ENCODE data around the gene VMP1. TPM values are rescaled to one million over a fixed set of nuclear protein-coding genes. Genes with fewer than 3 reads are reported as not detected.
"Not testable (repeated sequence)": the region's sequence is repeated elsewhere in the genome, so short reads cannot be mapped to it uniquely, and the experiment has no call there.

VMP1 gene
- total RNA-seq, 1 donor: 234 TPM

- no peak overlapping the region for H3K4me3 ChIP-seq (ENCODE audit: low read depth, low read length)
- no peak for TF ChIP-seq CTCF (IDR thresholded peaks at IDR 0.05; ENCODE audit: insufficient read depth, low read length)
- no peak for DNase-seq (ENCODE audit: low read depth)
Observed at GRCh38 chr17:59779521-59779920, 72.1 kb downstream of the VMP1 start.

- H3K4me3 ChIP-seq (ENCODE audit: low read depth, low read length); DNase-seq (ENCODE audit: low read depth): not testable (repeated sequence)
Observed at GRCh38 chr17:59780548-59780947, 73.1 kb downstream of the VMP1 start.

GRCh38 chr17:59783221-59784047, 76.0 kb downstream of the VMP1 start:
- peak; percentile 61 for DNase-seq (ENCODE audit: low read depth)
- TF ChIP-seq CTCF (IDR thresholded peaks at IDR 0.05; ENCODE audit: insufficient read depth, low read length): no peak
- H3K4me3 ChIP-seq (ENCODE audit: low read depth, low read length): no peak overlapping the region

GRCh38 chr17:59785091-59785799, 77.8 kb downstream of the VMP1 start:
- DNase-seq (ENCODE audit: low read depth): peak; percentile 33
- no peak for TF ChIP-seq CTCF (IDR thresholded peaks at IDR 0.05; ENCODE audit: insufficient read depth, low read length)
- no peak overlapping the region for H3K4me3 ChIP-seq (ENCODE audit: low read depth, low read length)

GRCh38 chr17:59786213-59786535, 78.7 kb downstream of the VMP1 start:
- no peak for TF ChIP-seq CTCF (IDR thresholded peaks at IDR 0.05; ENCODE audit: insufficient read depth, low read length)
- peak overlapping the region; percentile 14 for H3K4me3 ChIP-seq (ENCODE audit: low read depth, low read length)

GRCh38 chr17:59786536-59787319, 79.3 kb downstream of the VMP1 start:
- DNase-seq (ENCODE audit: low read depth): peak; percentile 100
- TF ChIP-seq CTCF (IDR thresholded peaks at IDR 0.05; ENCODE audit: insufficient read depth, low read length): no peak
- H3K4me3 ChIP-seq (ENCODE audit: low read depth, low read length): peak overlapping the region; percentile 11

More at GRCh38 chr17:59786213-59786535, 78.7 kb downstream of the VMP1 start:
- no peak for DNase-seq (ENCODE audit: low read depth)

GRCh38 chr17:59789849-59790248, 82.4 kb downstream of the VMP1 start:
- H3K4me3 ChIP-seq (ENCODE audit: low read depth, low read length); DNase-seq (ENCODE audit: low read depth): not testable (repeated sequence)

- not testable (repeated sequence) for H3K4me3 ChIP-seq (ENCODE audit: low read depth, low read length); DNase-seq (ENCODE audit: low read depth)
Observed at GRCh38 chr17:59790418-59790817, 83.0 kb downstream of the VMP1 start.

Measured in fibroblast of the aortic adventitia (primary cell).